Neural cell (in vitro differentiated cells): ENCODE results near the gene PRDM12.

Source experiments
- CTCF ChIP-seq: fragments of 450-650 bp; IDR thresholded peaks from 2 replicates; pipeline ENCODE4 v1.5.1; 2014; ENCODE audit warnings: antibody characterized with exemption, mild to moderate bottlenecking, moderate library complexity; ENCODE audit not compliant: poor library complexity, severe bottlenecking
- EP300 ChIP-seq: fragments of 450-650 bp; conservative IDR thresholded peaks from 2 replicates; pipeline ENCODE4 v1.6.1; 2014; ENCODE audit warnings: antibody characterized with exemption, mild to moderate bottlenecking, moderate library complexity; ENCODE audit not compliant: poor library complexity, severe bottlenecking
- EZH2 ChIP-seq: fragments of 200-600, 300-800 bp; shearing (Covaris generic), sonication (generic); IDR thresholded peaks from 2 replicates; pipeline ENCODE4 v1.6.1; 2014; ENCODE audit warnings: antibody characterized with exemption, low read length, borderline replicate concordance, mild to moderate bottlenecking; ENCODE audit not compliant: insufficient read depth, poor library complexity, severe bottlenecking
- POLR2AphosphoS5 ChIP-seq: IDR thresholded peaks from 2 replicates; pipeline ENCODE4 v1.6.1; 2012
- RAD21 ChIP-seq: fragments of 450-650 bp; conservative IDR thresholded peaks from 2 replicates; pipeline ENCODE4 v1.6.1; 2014; ENCODE audit warnings: antibody characterized with exemption, mild to moderate bottlenecking, moderate library complexity
- SMC3 ChIP-seq: fragments of 450-650 bp; conservative IDR thresholded peaks from 2 replicates; pipeline ENCODE4 v1.6.1; 2014; ENCODE audit warnings: antibody characterized with exemption, mild to moderate bottlenecking, moderate library complexity; ENCODE audit not compliant: poor library complexity

- TF ChIP-seq CTCF (no peak), POLR2AphosphoS5 (no peak), RAD21 (no peak), EZH2 (no peak), EP300 (no peak), SMC3 (no peak)
Observed at GRCh38 chr9:130714586-130715110, 50.3 kb downstream of the PRDM12 start.
